ENCODE measurements around the gene UBE2E2. TPM values are rescaled to one million over a fixed set of nuclear protein-coding genes. Genes with fewer than 3 reads are reported as not detected.

Gene UBE2E2
- total and polyA plus RNA-seq, 4 donors, result 21.5 to 87.5 (median 29.0) TPM

GRCh38 chr3:23399221-23399620 is 196.1 kb downstream of the UBE2E2 start:
- Histone ChIP-seq H3K4me1 (ENCODE audit: control insufficient read depth in 5 of 5, insufficient read depth in 5 of 5, low read length in 5 of 5) (peaks cover 0 to 2% (median 0%) of the 10 kb centered on the region in 5 donors), H3K27me3 (ENCODE audit: control insufficient read depth in 3 of 3, insufficient read depth in 3 of 3, low read length in 2 of 3) (no peaks in the 10 kb centered on the region), H3K9ac (ENCODE audit: insufficient read depth in 1 of 2, low read length in 2 of 2) (no peak overlapping the region), H3K4me3 (no peak overlapping the region), H3K9me3 (ENCODE audit: control insufficient read depth in 4 of 4, insufficient read depth in 3 of 4, low read length in 3 of 4) (no peaks in the 10 kb centered on the region), H3K27ac (ENCODE audit: low read depth in 1 of 2, low read length in 1 of 2) (no peak overlapping the region), H3K36me3 (ENCODE audit: control insufficient read depth in 4 of 4, insufficient read depth in 4 of 4, low read length in 4 of 4) (no peaks in the 10 kb centered on the region)
- ATAC-seq (ENCODE audit: insufficient read depth, low FRiP score), result no peak
- DNase-seq, result no peak
- WGBS, 2 donors, result 91 to 94% methylated on average over 1 of the region's 1 CpG
- TF ChIP-seq CTCF (IDR thresholded peaks at IDR 0.05; ENCODE audit: control extremely low read depth, extremely low read depth), result no peak

GRCh38 chr3:23402728-23403492 is 199.8 kb downstream of the UBE2E2 start:
- Histone ChIP-seq H3K4me1 (ENCODE audit: control insufficient read depth in 5 of 5, insufficient read depth in 5 of 5, low read length in 5 of 5) (peaks cover 0 to 2% (median 0%) of the 10 kb centered on the region in 5 donors), H3K36me3 (ENCODE audit: control insufficient read depth in 4 of 4, insufficient read depth in 4 of 4, low read length in 4 of 4) (no peaks in the 10 kb centered on the region), H3K27me3 (ENCODE audit: control insufficient read depth in 3 of 3, insufficient read depth in 3 of 3, low read length in 2 of 3) (no peaks in the 10 kb centered on the region), H3K4me3 (no peak overlapping the region), H3K27ac (ENCODE audit: low read depth in 1 of 2, low read length in 1 of 2) (no peak overlapping the region), H3K9ac (ENCODE audit: insufficient read depth in 1 of 2, low read length in 2 of 2) (no peak overlapping the region), H3K9me3 (ENCODE audit: control insufficient read depth in 4 of 4, insufficient read depth in 3 of 4, low read length in 3 of 4) (no peaks in the 10 kb centered on the region)
- ATAC-seq (ENCODE audit: insufficient read depth, low FRiP score) (no peak), DNase-seq (no peak)
- TF ChIP-seq CTCF (IDR thresholded peaks at IDR 0.05; ENCODE audit: control extremely low read depth, extremely low read depth), result no peak
- WGBS, 2 donors, result 79 to 82% methylated on average over 2 of the region's 2 CpGs

GRCh38 chr3:23404246-23404645 is 201.1 kb downstream of the UBE2E2 start:
- H3K4me3 ChIP-seq, result no peak overlapping the region
- H3K27ac ChIP-seq (ENCODE audit: low read depth in 1 of 2, low read length in 1 of 2), result no peak overlapping the region

More at GRCh38 chr3:23404246-23404645, 201.1 kb downstream of the UBE2E2 start:
- H3K9me3 ChIP-seq (ENCODE audit: control insufficient read depth in 4 of 4, insufficient read depth in 3 of 4, low read length in 3 of 4), result no peaks in the 10 kb centered on the region
- no peaks in the 10 kb centered on the region for H3K36me3 ChIP-seq (ENCODE audit: control insufficient read depth in 4 of 4, insufficient read depth in 4 of 4, low read length in 4 of 4)
- DNase-seq (no peak), ATAC-seq (ENCODE audit: insufficient read depth, low FRiP score) (no peak)
- no peaks in the 10 kb centered on the region for H3K27me3 ChIP-seq (ENCODE audit: control insufficient read depth in 3 of 3, insufficient read depth in 3 of 3, low read length in 2 of 3)
- peaks cover 0 to 2% (median 0%) of the 10 kb centered on the region in 5 donors for H3K4me1 ChIP-seq (ENCODE audit: control insufficient read depth in 5 of 5, insufficient read depth in 5 of 5, low read length in 5 of 5)
- TF ChIP-seq CTCF (IDR thresholded peaks at IDR 0.05; ENCODE audit: control extremely low read depth, extremely low read depth), result no peak
- no peak overlapping the region for H3K9ac ChIP-seq (ENCODE audit: insufficient read depth in 1 of 2, low read length in 2 of 2)

All from lung (tissue), 12 donors.